GM21717 (cell line): Measurements from ENCODE around the gene MPZL2.

ENCODE experiments used
- ATAC-seq: cut with Tn5 transposase; IDR thresholded peaks from one replicate; pipeline ENCODE4 v1.9.1; 2021; ENCODE audit warnings: mild to moderate bottlenecking, moderate library complexity; ENCODE audit not compliant: unreplicated experiment

MPZL2 gene

DNA sequence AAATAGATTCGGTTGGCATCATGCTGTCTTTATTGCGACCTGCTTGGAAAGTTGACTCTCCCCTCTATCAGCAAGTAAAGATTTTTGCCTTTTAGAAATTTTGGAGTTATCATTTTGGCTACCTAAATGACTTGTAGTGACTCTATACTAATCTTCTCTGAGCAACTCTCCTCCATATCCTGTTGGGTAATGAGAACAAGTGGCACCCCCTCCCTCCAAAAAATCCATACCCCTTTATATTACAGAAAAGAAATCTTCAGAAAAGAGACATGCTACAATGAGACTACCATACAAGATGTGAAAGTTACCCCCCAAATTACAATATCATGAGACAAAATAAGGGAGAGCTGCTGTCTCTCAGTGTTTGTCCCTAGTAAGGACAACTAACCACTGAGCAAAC lies 40.5 kb downstream of the MPZL2 start:
- ATAC-seq: no peak

- ATAC-seq: no peak
Measured at GRCh38 chr11:118222437-118222836, 41.7 kb downstream of the MPZL2 start.

GRCh38 chr11:118221419-118221818 lies 42.7 kb downstream of the MPZL2 start:
- ATAC-seq: no peak

DNA sequence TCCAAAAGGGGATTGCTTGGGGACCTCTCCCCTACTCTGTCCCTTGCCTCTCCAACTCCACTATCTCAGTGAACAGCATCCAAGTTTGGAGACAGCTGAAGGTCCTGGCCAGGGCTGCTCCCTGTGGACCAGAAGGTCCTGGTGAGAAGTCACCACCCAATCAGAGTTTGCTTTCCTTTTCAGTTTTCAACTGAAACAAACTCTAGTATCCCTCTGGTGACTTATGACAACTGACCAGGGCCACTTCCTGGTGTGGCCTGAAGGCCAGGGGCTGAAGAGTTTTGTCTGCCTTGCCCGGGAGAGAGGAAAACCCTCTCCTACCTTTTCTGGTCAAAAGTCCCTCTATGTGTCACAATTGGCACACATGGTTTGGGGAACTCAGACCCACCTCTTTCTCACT lies 44.4 kb downstream of the MPZL2 start:
- ATAC-seq: no peak

GRCh38 chr11:118219244-118219643 lies 44.9 kb downstream of the MPZL2 start:
- no peak for ATAC-seq

DNA sequence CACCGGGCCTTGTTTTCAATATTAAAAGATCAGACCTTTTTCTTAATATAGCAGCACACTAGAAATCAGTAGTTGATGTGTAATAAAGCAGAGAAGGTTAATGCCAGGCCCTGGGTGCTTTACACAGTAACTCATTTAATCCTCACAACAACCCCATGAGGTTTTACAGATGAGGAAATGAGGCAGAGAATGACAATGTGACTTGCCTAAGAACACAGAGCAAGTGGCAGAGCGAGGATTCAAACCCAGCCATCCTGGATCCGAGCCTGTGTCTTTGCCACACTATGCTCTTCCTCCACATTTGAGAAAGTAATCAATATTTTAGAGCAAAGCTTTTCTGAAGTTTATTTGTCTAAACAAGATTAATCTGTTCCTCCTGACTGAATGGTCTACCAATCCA lies 46.5 kb downstream of the MPZL2 start:
- no peak for ATAC-seq

GRCh38 chr11:118216621-118217481 lies 47.2 kb downstream of the MPZL2 start:
- ATAC-seq: peak; percentile 63

GRCh38 chr11:118215765-118216164 lies 48.3 kb downstream of the MPZL2 start:
- ATAC-seq: no peak

DNA sequence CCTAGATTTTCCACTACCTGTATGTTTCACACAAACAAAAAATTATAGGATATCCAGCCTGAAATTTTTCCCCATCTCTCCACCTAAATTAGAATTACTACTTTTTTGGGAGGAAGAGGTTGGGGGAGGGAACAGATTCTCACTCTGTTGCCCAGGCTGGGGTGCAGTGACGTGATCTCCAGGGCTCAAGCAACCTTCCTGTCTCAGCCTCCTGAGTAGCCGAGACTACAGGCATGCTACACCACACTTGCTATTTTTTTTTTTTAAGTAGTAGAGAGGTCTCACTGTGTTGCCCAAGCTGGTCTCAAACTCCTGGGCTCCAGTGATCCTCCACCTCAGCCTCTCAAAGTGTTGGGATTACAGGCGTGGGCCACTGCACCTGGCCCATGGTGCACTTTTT lies 48.8 kb downstream of the MPZL2 start:
- ATAC-seq: no peak

GRCh38 chr11:118214210-118214914 lies 49.7 kb downstream of the MPZL2 start:
- ATAC-seq: no peak

- ATAC-seq: no peak
Measured at GRCh38 chr11:118213781-118214180, 50.3 kb downstream of the MPZL2 start.

DNA sequence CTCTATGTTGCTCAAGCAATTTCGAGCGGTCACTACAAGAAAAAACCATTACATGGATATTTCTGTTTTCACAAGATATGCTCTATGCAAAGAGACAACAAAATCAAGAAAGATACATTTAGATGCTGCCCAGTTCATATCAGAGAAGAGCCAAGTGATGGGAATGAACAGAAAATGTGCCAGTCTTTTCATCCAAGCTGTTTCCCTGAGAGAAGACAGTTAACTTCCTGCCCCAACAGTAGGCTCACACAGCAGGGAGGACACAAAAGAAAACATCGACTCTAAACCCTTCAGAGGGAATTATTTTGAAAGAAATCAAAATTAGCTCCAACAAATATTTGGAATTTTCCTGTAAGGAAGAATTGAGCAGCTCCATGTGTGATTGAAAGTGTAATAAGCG lies 50.9 kb downstream of the MPZL2 start:
- ATAC-seq: no peak

DNA sequence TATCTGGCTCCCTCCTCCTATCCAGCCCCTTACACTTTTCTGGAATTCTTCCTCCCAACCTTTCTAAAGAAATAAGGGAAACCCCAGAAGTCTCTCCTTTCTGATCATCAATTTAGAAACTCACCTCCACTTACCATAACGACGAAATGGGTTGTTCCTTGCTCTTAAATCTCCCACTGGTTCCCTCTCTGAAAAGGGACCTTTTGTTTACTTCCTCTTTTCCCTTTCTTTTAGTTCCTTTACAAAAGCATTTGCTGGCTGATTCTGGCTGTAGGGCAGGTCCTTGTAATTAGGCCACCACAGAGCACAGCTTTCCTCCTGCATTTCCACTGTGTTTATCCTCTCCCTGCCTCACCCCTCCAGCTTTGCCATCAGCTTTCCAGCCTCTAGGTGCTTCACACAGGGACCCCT lies 51.3 kb downstream of the MPZL2 start:
- ATAC-seq: no peak

GRCh38 chr11:118212131-118212725 lies 51.9 kb downstream of the MPZL2 start:
- no peak for ATAC-seq

- no peak for ATAC-seq
Measured at GRCh38 chr11:118211006-118211405, 53.1 kb downstream of the MPZL2 start.

GRCh38 chr11:118210323-118210722 lies 53.8 kb downstream of the MPZL2 start:
- no peak for ATAC-seq

DNA sequence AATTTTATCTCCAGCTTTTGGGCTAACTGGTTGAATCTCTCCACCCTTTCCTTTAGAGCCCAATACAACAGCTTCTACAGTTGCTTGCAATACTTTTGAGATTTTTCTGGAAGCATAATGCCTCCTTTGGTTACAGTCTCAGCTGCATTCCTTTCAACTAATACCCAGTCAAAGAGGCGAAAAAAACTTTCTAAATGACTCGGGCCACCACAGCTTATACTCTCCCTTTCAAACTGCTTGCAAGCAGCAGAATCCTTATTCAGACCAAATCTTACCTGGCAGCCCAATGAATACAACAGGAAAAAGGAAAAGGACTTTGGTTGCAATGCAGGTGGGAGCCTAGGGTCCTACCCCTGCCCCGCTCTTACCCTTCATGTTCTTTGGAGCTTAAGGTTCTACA lies 55.1 kb downstream of the MPZL2 start:
- ATAC-seq: no peak

- ATAC-seq: no peak
Measured at GRCh38 chr11:118207079-118207478, 57.0 kb downstream of the MPZL2 start.

GRCh38 chr11:118206391-118207031 lies 57.6 kb downstream of the MPZL2 start:
- no peak for ATAC-seq

- ATAC-seq: no peak
Measured at GRCh38 chr11:118205606-118206378, 58.3 kb downstream of the MPZL2 start.
